ENCODE results near the gene TRAPPC10. TPM values are rescaled to one million over a fixed set of nuclear protein-coding genes. Genes with fewer than 3 reads are reported as not detected.
A peak's percentile ranks its signal among the peaks of the same experiment; 100 is the strongest.

The TRAPPC10 gene
- total RNA-seq, 4 donors from 2014 or later, result 27.7 to 53.8 (median 38.4) TPM

DNA sequence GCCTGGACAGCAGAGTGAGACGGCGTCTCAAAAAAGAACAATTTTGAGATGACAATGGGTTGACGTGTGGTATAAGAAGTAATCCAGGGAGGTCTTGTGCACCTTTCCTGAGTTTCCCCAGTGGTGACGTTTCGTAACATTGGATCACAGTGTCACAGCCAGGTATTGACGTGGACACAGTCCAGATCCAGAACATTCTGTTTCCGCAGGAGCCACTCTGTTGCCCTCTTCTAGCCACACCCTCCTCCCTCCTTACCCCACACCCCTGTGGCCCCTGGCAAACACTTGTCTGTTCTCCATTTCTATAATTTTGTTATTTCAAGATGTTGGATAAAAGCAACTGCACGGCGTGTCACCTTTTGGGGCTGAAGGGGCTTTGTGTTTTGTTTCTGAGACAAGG lies 6.5 kb upstream of the TRAPPC10 start:
- no peak for TF ChIP-seq POLR2A (IDR thresholded peaks at IDR 0.05)
- TF ChIP-seq EP300 (IDR thresholded peaks at IDR 0.05), result no peak
- TF ChIP-seq, protein P1, sequence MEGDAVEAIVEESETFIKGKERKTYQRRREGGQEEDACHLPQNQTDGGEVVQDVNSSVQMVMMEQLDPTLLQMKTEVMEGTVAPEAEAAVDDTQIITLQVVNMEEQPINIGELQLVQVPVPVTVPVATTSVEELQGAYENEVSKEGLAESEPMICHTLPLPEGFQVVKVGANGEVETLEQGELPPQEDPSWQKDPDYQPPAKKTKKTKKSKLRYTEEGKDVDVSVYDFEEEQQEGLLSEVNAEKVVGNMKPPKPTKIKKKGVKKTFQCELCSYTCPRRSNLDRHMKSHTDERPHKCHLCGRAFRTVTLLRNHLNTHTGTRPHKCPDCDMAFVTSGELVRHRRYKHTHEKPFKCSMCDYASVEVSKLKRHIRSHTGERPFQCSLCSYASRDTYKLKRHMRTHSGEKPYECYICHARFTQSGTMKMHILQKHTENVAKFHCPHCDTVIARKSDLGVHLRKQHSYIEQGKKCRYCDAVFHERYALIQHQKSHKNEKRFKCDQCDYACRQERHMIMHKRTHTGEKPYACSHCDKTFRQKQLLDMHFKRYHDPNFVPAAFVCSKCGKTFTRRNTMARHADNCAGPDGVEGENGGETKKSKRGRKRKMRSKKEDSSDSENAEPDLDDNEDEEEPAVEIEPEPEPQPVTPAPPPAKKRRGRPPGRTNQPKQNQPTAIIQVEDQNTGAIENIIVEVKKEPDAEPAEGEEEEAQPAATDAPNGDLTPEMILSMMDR (IDR thresholded peaks at IDR 0.05), result no peak
- Histone ChIP-seq H3K9me3 (no peaks in the 10 kb centered on the region), H3K27me3 (no peaks in the 10 kb centered on the region), H3K4me3 (no peak overlapping the region), H3K27ac (peak overlapping the region; percentile 69 to 94 (median 77)), H3K36me3 (no peaks in the 10 kb centered on the region), H3K4me1 (peaks cover 0 to 27% (median 12%) of the 10 kb centered on the region in 4 donors)
- no peak for DNase-seq (ENCODE audit: low spot score in 2 of 2)
- WGBS, 2 donors, result 79 to 83% methylated on average over 9 of the region's 9 CpGs

DNA sequence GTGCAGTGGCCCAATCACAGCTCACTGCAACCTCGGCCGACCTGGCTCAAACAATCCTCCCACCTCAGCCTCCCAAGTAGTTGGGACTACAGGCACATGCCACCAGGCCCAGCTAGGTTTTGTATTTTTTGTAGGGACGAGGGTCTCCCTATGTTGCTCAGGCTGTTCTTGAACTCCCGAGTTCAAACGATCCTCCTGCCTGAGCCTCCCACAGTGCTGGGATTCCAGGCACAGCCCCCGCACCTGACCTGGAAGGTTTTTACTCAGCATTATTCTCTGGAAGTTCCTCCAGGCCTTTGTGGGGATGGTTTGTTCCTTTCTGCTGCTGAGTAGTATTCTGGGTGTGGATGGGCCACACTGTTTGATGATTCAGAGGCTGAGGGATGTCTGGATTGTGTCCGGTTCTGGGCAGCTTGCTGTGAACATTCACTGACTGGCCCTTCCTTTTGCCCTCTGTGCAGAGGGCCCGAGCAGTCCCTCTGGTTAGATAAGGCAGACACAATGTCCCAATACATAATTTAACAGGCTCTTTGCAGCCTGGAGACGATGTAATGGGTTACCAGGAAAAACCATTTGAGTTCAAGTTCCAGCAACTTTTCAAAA lies 6.0 kb upstream of the TRAPPC10 start:
- H3K4me3 ChIP-seq, result no peak overlapping the region
- peak overlapping the region; percentile 69 to 94 (median 77) for H3K27ac ChIP-seq
- no peaks in the 10 kb centered on the region for H3K9me3 ChIP-seq
- DNase-seq (ENCODE audit: low spot score in 2 of 2), result peak in 1 of 2 donors; percentile 13
- WGBS, 2 donors, result 29% methylated on average over 9 of the region's 9 CpGs
- peaks cover 0 to 33% (median 14%) of the 10 kb centered on the region in 4 donors for H3K4me1 ChIP-seq
- TF ChIP-seq, protein P1 (IDR thresholded peaks at IDR 0.05), result no peak
- no peak for TF ChIP-seq POLR2A (IDR thresholded peaks at IDR 0.05)
- no peak for TF ChIP-seq EP300 (IDR thresholded peaks at IDR 0.05)
- H3K36me3 ChIP-seq, result no peaks in the 10 kb centered on the region
- no peaks in the 10 kb centered on the region for H3K27me3 ChIP-seq

DNA sequence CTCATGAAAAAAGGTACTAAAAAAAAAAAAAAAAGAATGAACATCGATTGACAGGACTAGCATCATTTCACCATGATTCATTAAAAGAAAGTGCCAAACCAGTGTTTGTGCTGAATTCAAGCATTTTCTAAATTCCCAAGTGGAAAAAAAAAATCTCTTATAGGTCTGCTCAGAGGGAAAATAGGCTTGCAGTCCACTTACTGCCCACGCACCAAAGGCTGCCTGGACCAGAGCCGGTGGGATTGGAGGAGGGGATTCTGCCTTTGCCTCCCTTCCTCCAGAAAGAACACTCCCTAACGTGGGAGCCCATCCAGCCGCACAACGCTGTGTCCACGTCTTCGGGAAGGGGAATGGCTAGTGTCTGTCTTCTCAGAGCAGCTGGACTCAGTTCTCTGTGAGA lies 5.5 kb upstream of the TRAPPC10 start:
- WGBS, 2 donors, result 35 to 37% methylated on average over 8 of the region's 8 CpGs
- TF ChIP-seq POLR2A (IDR thresholded peaks at IDR 0.05) (no peak), EP300 (IDR thresholded peaks at IDR 0.05) (no peak)
- TF ChIP-seq, protein P1 (IDR thresholded peaks at IDR 0.05), result no peak
- Histone ChIP-seq H3K4me3 (no peak overlapping the region), H3K9me3 (no peaks in the 10 kb centered on the region), H3K27me3 (no peaks in the 10 kb centered on the region), H3K36me3 (no peaks in the 10 kb centered on the region), H3K27ac (peak overlapping the region; percentile 3 to 94 (median 48)), H3K4me1 (peaks cover 0 to 37% (median 18%) of the 10 kb centered on the region in 4 donors)
- no peak for DNase-seq (ENCODE audit: low spot score in 2 of 2)

DNA sequence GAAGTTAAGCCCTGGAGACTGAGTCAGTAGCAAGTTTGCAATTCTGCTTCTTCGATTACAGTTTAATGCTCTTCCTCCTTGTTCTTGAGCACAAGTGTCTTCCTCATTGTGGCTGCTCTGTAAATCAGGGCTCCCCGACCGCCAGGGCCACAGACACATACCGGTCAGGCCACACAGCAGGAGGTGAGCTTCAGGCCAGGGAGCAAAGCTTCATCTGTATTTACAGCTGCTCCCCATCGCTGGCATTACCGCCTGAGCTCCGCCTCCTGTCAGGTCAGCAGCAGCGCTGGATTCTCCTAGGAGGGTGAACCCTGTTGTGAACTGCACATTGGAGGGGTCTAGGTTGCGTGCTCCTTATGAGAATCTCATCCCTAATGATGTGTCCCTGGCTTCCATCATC lies 1.7 kb upstream of the TRAPPC10 start:
- no peaks in the 10 kb centered on the region for H3K36me3 ChIP-seq
- no peaks in the 10 kb centered on the region for H3K9me3 ChIP-seq
- no peaks in the 10 kb centered on the region for H3K27me3 ChIP-seq
- DNase-seq (ENCODE audit: low spot score in 2 of 2), result no peak
- no peak overlapping the region for H3K4me3 ChIP-seq
- TF ChIP-seq EP300 (IDR thresholded peaks at IDR 0.05) (no peak), POLR2A (IDR thresholded peaks at IDR 0.05) (no peak)
- TF ChIP-seq, protein P1 (IDR thresholded peaks at IDR 0.05), result no peak
- peak overlapping the region in 2 of 4 donors; percentile 94 to 96 for H3K27ac ChIP-seq
- 48 to 57% methylated on average over 9 of the region's 9 CpGs for WGBS, 2 donors
- peaks cover 0 to 59% (median 29%) of the 10 kb centered on the region in 4 donors for H3K4me1 ChIP-seq

DNA sequence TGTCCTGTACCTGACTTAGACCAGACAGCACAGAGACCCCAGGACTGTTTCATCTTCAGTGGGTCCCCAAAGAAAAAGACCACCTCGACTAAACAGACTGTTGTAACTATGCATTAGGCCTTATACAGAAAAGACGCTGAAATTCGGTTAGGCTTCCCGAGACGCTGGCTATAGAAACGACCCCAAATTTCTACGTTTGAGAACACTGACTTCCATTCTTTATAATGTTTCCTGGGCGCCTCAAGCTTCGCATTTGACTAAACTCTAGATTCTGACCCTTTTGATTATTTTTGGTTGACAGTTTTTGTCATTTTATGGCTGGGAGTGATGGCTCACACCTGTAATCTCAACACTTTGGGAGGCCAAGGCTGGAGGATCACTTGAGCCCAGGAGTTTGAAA lies 986 bp upstream of the TRAPPC10 start:
- Histone ChIP-seq H3K4me1 (peaks cover 0 to 59% (median 23%) of the 10 kb centered on the region in 4 donors), H3K4me3 (peak overlapping the region; percentile 66 to 88 (median 80)), H3K27me3 (no peaks in the 10 kb centered on the region), H3K27ac (peak overlapping the region; percentile 94 to 99 (median 96)), H3K9me3 (no peaks in the 10 kb centered on the region), H3K36me3 (no peaks in the 10 kb centered on the region)
- whole genome bisulfite sequencing, 2 donors, result 69 to 77% methylated on average over 9 of the region's 9 CpGs
- no peak for DNase-seq (ENCODE audit: low spot score in 2 of 2)
- TF ChIP-seq, protein P1 (IDR thresholded peaks at IDR 0.05), result no peak
- TF ChIP-seq POLR2A (IDR thresholded peaks at IDR 0.05) (no peak), EP300 (IDR thresholded peaks at IDR 0.05) (no peak)
